WTC11 (cell line): ENCODE data around the gene PLPPR3. TPM values are rescaled to one million over a fixed set of nuclear protein-coding genes. Genes with fewer than 3 reads are reported as not detected.

Experiments used
- ATF1 ChIP-seq: sonication (generic); formaldehyde crosslinking; IDR thresholded peaks from 2 replicates; pipeline ENCODE4 v1.8.1; 2023; ENCODE audit warnings: mild to moderate bottlenecking, moderate library complexity, missing genetic modification reagents
- ATF2 ChIP-seq: sonication (generic); formaldehyde crosslinking; IDR thresholded peaks from 2 replicates; pipeline ENCODE4 v1.8.1; 2022; ENCODE audit warnings: low read depth, missing genetic modification reagents, borderline replicate concordance
- CBFB ChIP-seq: sonication (generic); formaldehyde crosslinking; IDR thresholded peaks from 2 replicates; pipeline ENCODE4 v1.8.1; 2022; ENCODE audit warnings: mild to moderate bottlenecking, low read depth, missing genetic modification reagents
- CTCF ChIP-seq: fragments of 200-600 bp; IDR thresholded peaks from 2 replicates; pipeline ENCODE4 v1.8.0; 2022; ENCODE audit warnings: antibody characterized with exemption
- ELF4 ChIP-seq: sonication (generic); formaldehyde crosslinking; IDR thresholded peaks from 2 replicates; pipeline ENCODE4 v1.8.1; 2022; ENCODE audit warnings: low read depth, mild to moderate bottlenecking, moderate library complexity, missing genetic modification reagents
- FOXP1 ChIP-seq: sonication (generic); formaldehyde crosslinking; IDR thresholded peaks from 2 replicates; pipeline ENCODE4 v1.8.0; 2022; ENCODE audit warnings: missing genetic modification reagents, mild to moderate bottlenecking, moderate library complexity, borderline replicate concordance
- GABPB1 ChIP-seq: sonication (generic); formaldehyde crosslinking; IDR thresholded peaks from 2 replicates; pipeline ENCODE4 v1.8.1; 2023; ENCODE audit warnings: mild to moderate bottlenecking, missing genetic modification reagents
- HMGXB4 ChIP-seq: sonication (generic); formaldehyde crosslinking; IDR thresholded peaks from 2 replicates; pipeline ENCODE4 v1.8.1; 2023; ENCODE audit warnings: mild to moderate bottlenecking, moderate library complexity, missing genetic modification reagents
- IRF2 ChIP-seq: sonication (generic); formaldehyde crosslinking; IDR thresholded peaks from 2 replicates; pipeline ENCODE4 v1.8.0; 2022; ENCODE audit warnings: low read depth, missing genetic modification reagents, borderline replicate concordance
- KAT7 ChIP-seq: sonication (generic); formaldehyde crosslinking; IDR thresholded peaks from 2 replicates; pipeline ENCODE4 v1.8.1; 2023; ENCODE audit warnings: missing genetic modification reagents, mild to moderate bottlenecking, borderline replicate concordance
- MXD4 ChIP-seq: fragments of 250-450 bp; sonication (Bioruptor Pico); IDR thresholded peaks from 2 replicates; pipeline ENCODE4 v1.8.0; 2021; ENCODE audit warnings: mild to moderate bottlenecking, moderate library complexity, borderline replicate concordance
- MYBL2 ChIP-seq: sonication (generic); formaldehyde crosslinking; IDR thresholded peaks from 2 replicates; pipeline ENCODE4 v1.8.1; 2023; ENCODE audit warnings: mild to moderate bottlenecking, moderate library complexity, missing genetic modification reagents
- NR2C2 ChIP-seq: sonication (generic); formaldehyde crosslinking; IDR thresholded peaks from 2 replicates; pipeline ENCODE4 v1.8.0; 2022; ENCODE audit warnings: mild to moderate bottlenecking, missing genetic modification reagents
- NR3C1 ChIP-seq: sonication (generic); formaldehyde crosslinking; conservative IDR thresholded peaks from 2 replicates; pipeline ENCODE4 v1.8.1; 2023; ENCODE audit warnings: low read depth, mild to moderate bottlenecking, missing genetic modification reagents
- OVOL2 ChIP-seq: fragments of 250-450 bp; sonication (Bioruptor Pico); IDR thresholded peaks from 2 replicates; pipeline ENCODE4 v1.9.0; 2021; ENCODE audit warnings: mild to moderate bottlenecking, borderline replicate concordance
- PRRX2 ChIP-seq: fragments of 250-450 bp; sonication (Bioruptor Pico); IDR thresholded peaks from 2 replicates; pipeline ENCODE4 v1.8.0; 2021; ENCODE audit warnings: mild to moderate bottlenecking
- RORB ChIP-seq: fragments of 250-450 bp; sonication (Bioruptor Pico); IDR thresholded peaks from 2 replicates; pipeline ENCODE4 v1.9.0; 2021; ENCODE audit warnings: mild to moderate bottlenecking
- SMAD4 ChIP-seq: sonication (generic); formaldehyde crosslinking; IDR thresholded peaks from 2 replicates; pipeline ENCODE4 v1.8.0; 2022; ENCODE audit warnings: mild to moderate bottlenecking, missing genetic modification reagents
- SOX15 ChIP-seq: fragments of 250-450 bp; sonication (Bioruptor Pico); IDR thresholded peaks from 2 replicates; pipeline ENCODE4 v1.9.0; 2021; ENCODE audit warnings: mild to moderate bottlenecking
- TEAD1 ChIP-seq: sonication (generic); formaldehyde crosslinking; IDR thresholded peaks from 2 replicates; pipeline ENCODE4 v1.8.0; 2022; ENCODE audit warnings: mild to moderate bottlenecking, missing genetic modification reagents
- ZNF232 ChIP-seq: sonication (generic); formaldehyde crosslinking; IDR thresholded peaks from 2 replicates; pipeline ENCODE4 v1.8.0; 2022; ENCODE audit warnings: mild to moderate bottlenecking, missing genetic modification reagents
- ZNF423 ChIP-seq: fragments of 250-450 bp; sonication (Bioruptor Pico); IDR thresholded peaks from 2 replicates; pipeline ENCODE4 v2.1.2; 2022; ENCODE audit warnings: mild to moderate bottlenecking, moderate library complexity
- ZNF425 ChIP-seq: fragments of 250-450 bp; sonication (Bioruptor Pico); conservative IDR thresholded peaks from 2 replicates; pipeline ENCODE4 v1.9.0; 2021; ENCODE audit warnings: mild to moderate bottlenecking
- ZNF671 ChIP-seq: fragments of 250-450 bp; sonication (Bioruptor Pico); IDR thresholded peaks from 2 replicates; pipeline ENCODE4 v1.8.0; 2021; ENCODE audit warnings: mild to moderate bottlenecking
- total RNA-seq: library from RNA; stranded (reverse); gene quantifications from 3 replicates; pipeline ENCODE4 v1.2.3, GENCODE V29; 2021
- TF ChIP-seq, protein P1 (sequence below): sonication (generic); formaldehyde crosslinking; IDR thresholded peaks from 2 replicates; pipeline ENCODE4 v1.8.1; 2022; ENCODE audit warnings: missing genetic modification reagents, borderline replicate concordance
- TF ChIP-seq, protein P2 (sequence below): sonication (generic); formaldehyde crosslinking; IDR thresholded peaks from 2 replicates; pipeline ENCODE4 v1.8.0; 2022; ENCODE audit warnings: mild to moderate bottlenecking, missing genetic modification reagents
- TF ChIP-seq, protein P3 (sequence below): sonication (generic); formaldehyde crosslinking; IDR thresholded peaks from 2 replicates; pipeline ENCODE4 v1.8.1; 2022; ENCODE audit warnings: low read depth, mild to moderate bottlenecking, moderate library complexity, missing genetic modification reagents, borderline replicate concordance
- TF ChIP-seq, protein P4 (sequence below): fragments of 250-450 bp; sonication (Bioruptor Pico); IDR thresholded peaks from 2 replicates; pipeline ENCODE4 v1.8.0; 2021; ENCODE audit warnings: mild to moderate bottlenecking

The PLPPR3 gene
- total RNA-seq, 1 experiment from 2014 or later = 60.6 TPM

DNA sequence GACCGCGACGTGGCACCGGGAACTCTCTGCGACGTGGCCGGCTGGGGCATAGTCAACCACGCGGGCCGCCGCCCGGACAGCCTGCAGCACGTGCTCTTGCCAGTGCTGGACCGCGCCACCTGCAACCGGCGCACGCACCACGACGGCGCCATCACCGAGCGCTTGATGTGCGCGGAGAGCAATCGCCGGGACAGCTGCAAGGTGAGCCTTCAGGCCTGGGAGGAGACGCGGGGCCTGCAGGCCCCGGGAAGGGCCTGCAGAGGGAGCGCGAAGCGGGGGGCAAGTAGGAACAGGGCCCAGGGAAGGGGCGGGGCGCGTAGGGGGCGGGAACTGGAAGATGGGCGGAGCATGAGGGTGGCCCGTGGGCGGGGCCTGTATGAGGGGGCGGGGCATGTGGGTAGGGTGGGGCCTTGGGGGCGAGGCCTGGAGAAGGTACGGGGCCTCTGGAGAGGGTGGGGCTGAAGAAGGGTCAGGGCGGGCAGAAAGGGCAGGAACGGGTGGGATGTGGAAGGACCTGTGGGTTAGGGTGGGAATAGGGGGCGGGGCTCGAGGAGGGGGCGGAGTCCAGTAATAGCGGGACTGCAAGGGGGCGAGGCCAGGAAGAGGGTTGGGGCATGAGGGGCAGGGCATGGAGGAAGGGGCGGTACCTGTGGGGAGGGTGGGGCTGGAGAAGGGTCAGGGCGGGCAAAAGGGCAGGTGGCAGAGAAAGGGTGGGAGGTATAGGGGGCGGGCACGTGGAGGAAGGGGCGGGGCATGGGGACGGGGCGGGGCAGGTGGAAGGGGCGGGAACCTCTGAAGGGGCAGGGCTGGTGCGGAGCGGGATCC, 40.2 kb upstream of the PLPPR3 start (continued):
- TF ChIP-seq SOX15 (CRISPR knock-in tag) = no peak
- TF ChIP-seq NR2C2 (CRISPR knock-in tag) = no peak; the same call in 1 of the 2 replicates
- no peak for TF ChIP-seq CBFB (CRISPR knock-in tag)
- no peak for TF ChIP-seq RORB (CRISPR knock-in tag)
- peak; percentile 61; the same call in 1 of the 2 replicates for TF ChIP-seq ATF1
- peak; percentile 96 for TF ChIP-seq FOXP1 (CRISPR knock-in tag)
- TF ChIP-seq IRF2 (CRISPR knock-in tag) = no peak
- TF ChIP-seq ZNF671 (CRISPR knock-in tag) = no peak
- TF ChIP-seq NR3C1 (CRISPR knock-in tag) = no peak
- TF ChIP-seq, protein P1, sequence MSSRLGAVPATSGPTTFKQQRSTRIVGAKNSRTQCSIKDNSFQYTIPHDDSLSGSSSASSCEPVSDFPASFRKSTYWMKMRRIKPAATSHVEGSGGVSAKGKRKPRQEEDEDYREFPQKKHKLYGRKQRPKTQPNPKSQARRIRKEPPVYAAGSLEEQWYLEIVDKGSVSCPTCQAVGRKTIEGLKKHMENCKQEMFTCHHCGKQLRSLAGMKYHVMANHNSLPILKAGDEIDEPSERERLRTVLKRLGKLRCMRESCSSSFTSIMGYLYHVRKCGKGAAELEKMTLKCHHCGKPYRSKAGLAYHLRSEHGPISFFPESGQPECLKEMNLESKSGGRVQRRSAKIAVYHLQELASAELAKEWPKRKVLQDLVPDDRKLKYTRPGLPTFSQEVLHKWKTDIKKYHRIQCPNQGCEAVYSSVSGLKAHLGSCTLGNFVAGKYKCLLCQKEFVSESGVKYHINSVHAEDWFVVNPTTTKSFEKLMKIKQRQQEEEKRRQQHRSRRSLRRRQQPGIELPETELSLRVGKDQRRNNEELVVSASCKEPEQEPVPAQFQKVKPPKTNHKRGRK (CRISPR knock-in tag) = no peak
- no peak for TF ChIP-seq OVOL2
- no peak for TF ChIP-seq MXD4
- TF ChIP-seq, protein P2, sequence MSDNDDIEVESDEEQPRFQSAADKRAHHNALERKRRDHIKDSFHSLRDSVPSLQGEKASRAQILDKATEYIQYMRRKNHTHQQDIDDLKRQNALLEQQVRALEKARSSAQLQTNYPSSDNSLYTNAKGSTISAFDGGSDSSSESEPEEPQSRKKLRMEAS (CRISPR knock-in tag) = peak; percentile 98
- no peak for TF ChIP-seq SMAD4
- peak; percentile 49; the same call in 1 of the 2 replicates for TF ChIP-seq ZNF232
- no peak for TF ChIP-seq PRRX2 (CRISPR knock-in tag)
- no peak for TF ChIP-seq MYBL2 (CRISPR knock-in tag)
- TF ChIP-seq ZNF423 (CRISPR knock-in tag) = no peak
- no peak for TF ChIP-seq ELF4 (CRISPR knock-in tag)
- TF ChIP-seq GABPB1 (CRISPR knock-in tag) = no peak
- peak; percentile 84; the same call in 1 of the 2 replicates for TF ChIP-seq HMGXB4 (CRISPR knock-in tag)
- no peak; the same call in 1 of the 2 replicates for TF ChIP-seq CTCF
- TF ChIP-seq KAT7 (CRISPR knock-in tag) = no peak
- TF ChIP-seq, protein P3, sequence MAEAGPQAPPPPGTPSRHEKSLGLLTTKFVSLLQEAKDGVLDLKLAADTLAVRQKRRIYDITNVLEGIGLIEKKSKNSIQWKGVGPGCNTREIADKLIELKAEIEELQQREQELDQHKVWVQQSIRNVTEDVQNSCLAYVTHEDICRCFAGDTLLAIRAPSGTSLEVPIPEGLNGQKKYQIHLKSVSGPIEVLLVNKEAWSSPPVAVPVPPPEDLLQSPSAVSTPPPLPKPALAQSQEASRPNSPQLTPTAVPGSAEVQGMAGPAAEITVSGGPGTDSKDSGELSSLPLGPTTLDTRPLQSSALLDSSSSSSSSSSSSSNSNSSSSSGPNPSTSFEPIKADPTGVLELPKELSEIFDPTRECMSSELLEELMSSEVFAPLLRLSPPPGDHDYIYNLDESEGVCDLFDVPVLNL (CRISPR knock-in tag) = no peak
- TF ChIP-seq TEAD1 = peak; percentile 80; the same call in 1 of the 2 replicates
- no peak for TF ChIP-seq ATF2 (CRISPR knock-in tag)
- TF ChIP-seq, protein P4, sequence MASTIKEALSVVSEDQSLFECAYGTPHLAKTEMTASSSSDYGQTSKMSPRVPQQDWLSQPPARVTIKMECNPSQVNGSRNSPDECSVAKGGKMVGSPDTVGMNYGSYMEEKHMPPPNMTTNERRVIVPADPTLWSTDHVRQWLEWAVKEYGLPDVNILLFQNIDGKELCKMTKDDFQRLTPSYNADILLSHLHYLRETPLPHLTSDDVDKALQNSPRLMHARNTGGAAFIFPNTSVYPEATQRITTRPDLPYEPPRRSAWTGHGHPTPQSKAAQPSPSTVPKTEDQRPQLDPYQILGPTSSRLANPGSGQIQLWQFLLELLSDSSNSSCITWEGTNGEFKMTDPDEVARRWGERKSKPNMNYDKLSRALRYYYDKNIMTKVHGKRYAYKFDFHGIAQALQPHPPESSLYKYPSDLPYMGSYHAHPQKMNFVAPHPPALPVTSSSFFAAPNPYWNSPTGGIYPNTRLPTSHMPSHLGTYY (CRISPR knock-in tag) = no peak
- TF ChIP-seq ZNF425 (CRISPR knock-in tag) = no peak
- TF ChIP-seq, all 79 proteins: peak for 30
